Activated naive CD4-positive, alpha-beta T cell treated with anti-CD3 and anti-CD28 coated beads for 36 hours (primary cell): ENCODE results near the gene KIAA1755. TPM values are rescaled to one million over a fixed set of nuclear protein-coding genes. Genes with fewer than 3 reads are reported as not detected.

ENCODE experiments used
- CTCF ChIA-PET: fragments of 350-600 bp; sonication (Branson Sonifier 250); formaldehyde crosslinking; loops from one replicate; lab custom pipeline; 2021; ENCODE audit warnings: antibody characterized with exemption; lab: Charles Lee
- DNase-seq: peaks from one replicate; pipeline ENCODE4 v3.0.0-alpha.2; 2020
- H3K27ac Mint-ChIP-seq: one replicate; pipeline ENCODE4 v1.8.0; 2021; ENCODE audit warnings: mild to moderate bottlenecking, mixed read lengths
- H3K27me3 Mint-ChIP-seq: one replicate; pipeline ENCODE4 v1.8.0; 2021; ENCODE audit warnings: low read depth, mixed read lengths
- H3K36me3 Mint-ChIP-seq: one replicate; pipeline ENCODE4 v1.8.0; 2021; ENCODE audit warnings: low read depth, mixed read lengths
- H3K4me1 Mint-ChIP-seq: one replicate; pipeline ENCODE4 v1.8.0; 2021; ENCODE audit warnings: low read depth, mixed read lengths
- H3K4me3 Mint-ChIP-seq: one replicate; pipeline ENCODE4 v1.8.0; 2021; ENCODE audit warnings: mild to moderate bottlenecking, moderate library complexity, mixed read lengths
- H3K9me3 Mint-ChIP-seq: one replicate; pipeline ENCODE4 v1.8.0; 2021; ENCODE audit warnings: mixed read lengths
- intact Hi-C: fragments of 100-400 bp; cut with micrococcal nuclease; formaldehyde crosslinking; loops from one replicate; pipeline ENCODE4 v1.15.1; 2023
- total RNA-seq, 2 experiments: library from RNA; stranded (reverse); gene quantifications; one replicate each; pipeline ENCODE4 v1.2.3, GENCODE V29; 2021

The KIAA1755 gene
- total RNA-seq, 2 experiments from 2014 or later = not detected

- DNase-seq = no peak
- Mint-ChIP-seq H3K27ac (no peak overlapping the region), H3K4me1 (no peaks in the 10 kb centered on the region), H3K9me3 (no peaks in the 10 kb centered on the region), H3K27me3 (peaks cover 9% of the 10 kb centered on the region), H3K36me3 (no peaks in the 10 kb centered on the region), H3K4me3 (no peak overlapping the region)
- CTCF ChIA-PET = interaction anchor here (0.6 to 4.5 kb wide), 3 partner anchors 11 to 1041 kb away, joined by 5 to 24 read pairs (median 6); no protein-coding TSS in a partner anchor
- intact Hi-C loops = no loop called here
These were observed 50.7 kb downstream of the KIAA1755 start for GRCh38 chr20:38209736-38210405.

DNA sequence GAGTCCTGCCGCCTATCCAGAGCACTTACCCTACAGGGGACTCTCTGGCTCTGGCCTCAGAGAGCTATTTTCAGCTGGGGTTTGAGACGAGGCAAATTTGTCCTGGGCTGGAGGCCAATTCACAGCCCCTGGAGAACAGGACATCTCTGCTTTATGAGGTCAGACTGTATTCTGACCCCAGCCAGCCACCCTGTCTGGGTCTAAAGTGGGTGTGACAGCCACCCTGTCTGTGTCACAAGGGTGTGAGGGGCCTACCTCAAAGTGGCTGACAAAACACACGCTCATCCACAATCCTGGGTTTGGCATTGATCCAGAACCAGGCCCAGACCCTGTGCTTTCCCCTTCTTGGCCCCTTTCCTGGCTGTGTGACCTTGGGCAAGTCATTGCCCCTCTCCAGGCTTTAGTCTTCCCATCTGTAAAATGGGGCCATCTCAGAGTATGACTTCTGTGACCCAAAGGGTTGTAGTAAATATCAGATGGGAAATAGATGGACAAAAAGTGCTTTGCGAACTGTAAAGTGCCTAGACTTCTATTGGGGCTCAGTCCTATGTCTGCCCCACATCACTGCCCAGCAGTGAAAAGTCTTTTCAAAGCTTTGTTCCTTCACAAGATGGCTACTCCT is 51.4 kb downstream of the KIAA1755 start:
- Mint-ChIP-seq H3K4me1 (no peaks in the 10 kb centered on the region), H3K27me3 (peaks cover 9% of the 10 kb centered on the region), H3K27ac (no peak overlapping the region), H3K4me3 (no peak overlapping the region), H3K36me3 (no peaks in the 10 kb centered on the region), H3K9me3 (no peaks in the 10 kb centered on the region)
- DNase-seq = no peak
- CTCF ChIA-PET = interaction anchor here (1.3 to 4.5 kb wide), 2 partner anchors 12 to 644 kb away, joined by 6 to 24 read pairs; no protein-coding TSS in a partner anchor
- intact Hi-C loops = no loop called here

- H3K4me1 Mint-ChIP-seq = no peaks in the 10 kb centered on the region
- no peaks in the 10 kb centered on the region for H3K9me3 Mint-ChIP-seq
- peaks cover 9% of the 10 kb centered on the region for H3K27me3 Mint-ChIP-seq
- intact Hi-C loops = no loop called here
- H3K36me3 Mint-ChIP-seq = no peaks in the 10 kb centered on the region
- no peak overlapping the region for H3K27ac Mint-ChIP-seq
- no peak for DNase-seq
- no peak overlapping the region for H3K4me3 Mint-ChIP-seq
- CTCF ChIA-PET = no interaction called here
These were observed 52.0 kb downstream of the KIAA1755 start for GRCh38 chr20:38208523-38208922.

- Mint-ChIP-seq H3K27ac (no peak overlapping the region), H3K27me3 (peaks cover 9% of the 10 kb centered on the region), H3K9me3 (no peaks in the 10 kb centered on the region), H3K36me3 (no peaks in the 10 kb centered on the region), H3K4me3 (no peak overlapping the region), H3K4me1 (no peaks in the 10 kb centered on the region)
- CTCF ChIA-PET = interaction anchor here (1.2 kb wide), 1 partner anchor 13 kb away, joined by 4 read pairs; no protein-coding TSS in a partner anchor
- intact Hi-C loops = no loop called here
- DNase-seq = no peak
These were observed 52.4 kb downstream of the KIAA1755 start for GRCh38 chr20:38208088-38208487.

DNA sequence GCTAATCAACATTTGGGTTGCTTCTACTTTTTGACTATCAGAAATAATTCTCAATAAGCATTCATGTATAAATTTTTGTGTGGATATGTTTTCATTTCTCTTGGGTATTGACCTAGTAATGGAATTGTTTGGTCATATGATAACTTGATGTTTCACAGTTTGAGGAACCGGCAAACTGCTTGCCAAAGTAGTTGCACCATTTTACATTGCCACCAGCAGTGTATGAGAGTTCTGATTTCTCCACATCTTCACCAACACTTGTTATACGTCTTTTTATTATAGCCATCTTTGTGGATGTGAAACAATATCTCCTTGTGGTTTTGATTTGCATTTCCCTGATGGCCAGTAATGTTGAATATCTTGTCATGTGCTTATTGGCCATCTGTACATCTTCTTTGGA is 52.9 kb downstream of the KIAA1755 start:
- CTCF ChIA-PET = interaction anchor here (0.6 to 1.2 kb wide), 2 partner anchors 13 to 40 kb away, joined by 4 read pairs; no protein-coding TSS in a partner anchor
- Mint-ChIP-seq H3K36me3 (no peaks in the 10 kb centered on the region), H3K27ac (no peak overlapping the region), H3K4me1 (no peaks in the 10 kb centered on the region), H3K4me3 (no peak overlapping the region), H3K27me3 (peaks cover 9% of the 10 kb centered on the region), H3K9me3 (no peaks in the 10 kb centered on the region)
- intact Hi-C loops = no loop called here
- DNase-seq = no peak

GRCh38 chr20:38205001-38205400 is 55.5 kb downstream of the KIAA1755 start:
- CTCF ChIA-PET = interaction anchor here (0.8 kb wide), 1 partner anchor 147 kb away, joined by 3 read pairs; no protein-coding TSS in a partner anchor
- Mint-ChIP-seq H3K27ac (no peak overlapping the region), H3K4me3 (no peak overlapping the region), H3K36me3 (no peaks in the 10 kb centered on the region), H3K4me1 (no peaks in the 10 kb centered on the region), H3K9me3 (no peaks in the 10 kb centered on the region), H3K27me3 (peaks cover 9% of the 10 kb centered on the region)
- intact Hi-C loops = no loop called here
- no peak for DNase-seq

- Mint-ChIP-seq H3K36me3 (no peaks in the 10 kb centered on the region), H3K9me3 (no peaks in the 10 kb centered on the region), H3K27me3 (peaks cover 9% of the 10 kb centered on the region), H3K27ac (no peak overlapping the region), H3K4me1 (no peaks in the 10 kb centered on the region), H3K4me3 (no peak overlapping the region)
- intact Hi-C loops = no loop called here
- CTCF ChIA-PET = interaction anchor here (3.5 kb wide), 1 partner anchor 18 kb away, joined by 18 read pairs; no protein-coding TSS in a partner anchor
- DNase-seq = no peak
These were observed 56.6 kb downstream of the KIAA1755 start for GRCh38 chr20:38203981-38204357.

- no peaks in the 10 kb centered on the region for H3K4me1 Mint-ChIP-seq
- DNase-seq = no peak
- no peak overlapping the region for H3K27ac Mint-ChIP-seq
- no peaks in the 10 kb centered on the region for H3K36me3 Mint-ChIP-seq
- H3K4me3 Mint-ChIP-seq = no peak overlapping the region
- peaks cover 6% of the 10 kb centered on the region for H3K27me3 Mint-ChIP-seq
- intact Hi-C loops = no loop called here
- H3K9me3 Mint-ChIP-seq = no peaks in the 10 kb centered on the region
- CTCF ChIA-PET = interaction anchor here (3.5 kb wide), 1 partner anchor 19 kb away, joined by 18 read pairs; no protein-coding TSS in a partner anchor
These were observed 57.1 kb downstream of the KIAA1755 start for GRCh38 chr20:38203337-38203980.

DNA sequence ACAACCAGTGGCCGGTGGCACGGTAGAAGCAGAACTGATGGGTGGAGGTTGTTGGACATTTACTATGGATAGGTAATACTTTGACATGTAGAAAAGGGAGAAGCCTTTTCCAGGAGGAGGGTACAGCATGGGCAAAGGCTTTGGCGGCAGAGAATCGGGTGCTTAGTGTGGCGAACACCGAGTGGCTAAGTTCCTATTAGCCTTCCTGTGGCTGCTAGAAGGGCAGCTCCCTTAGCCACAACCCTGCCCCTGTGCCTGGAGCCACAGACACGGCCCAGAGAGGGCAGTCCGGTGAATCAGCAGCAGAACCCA is 57.6 kb downstream of the KIAA1755 start:
- CTCF ChIA-PET = interaction anchor here (3.5 kb wide), 1 partner anchor 19 kb away, joined by 18 read pairs; no protein-coding TSS in a partner anchor
- Mint-ChIP-seq H3K4me3 (no peak overlapping the region), H3K27ac (no peak overlapping the region), H3K4me1 (no peaks in the 10 kb centered on the region), H3K9me3 (no peaks in the 10 kb centered on the region), H3K36me3 (no peaks in the 10 kb centered on the region), H3K27me3 (peaks cover 5% of the 10 kb centered on the region)
- DNase-seq = no peak
- intact Hi-C loops = no loop called here

DNA sequence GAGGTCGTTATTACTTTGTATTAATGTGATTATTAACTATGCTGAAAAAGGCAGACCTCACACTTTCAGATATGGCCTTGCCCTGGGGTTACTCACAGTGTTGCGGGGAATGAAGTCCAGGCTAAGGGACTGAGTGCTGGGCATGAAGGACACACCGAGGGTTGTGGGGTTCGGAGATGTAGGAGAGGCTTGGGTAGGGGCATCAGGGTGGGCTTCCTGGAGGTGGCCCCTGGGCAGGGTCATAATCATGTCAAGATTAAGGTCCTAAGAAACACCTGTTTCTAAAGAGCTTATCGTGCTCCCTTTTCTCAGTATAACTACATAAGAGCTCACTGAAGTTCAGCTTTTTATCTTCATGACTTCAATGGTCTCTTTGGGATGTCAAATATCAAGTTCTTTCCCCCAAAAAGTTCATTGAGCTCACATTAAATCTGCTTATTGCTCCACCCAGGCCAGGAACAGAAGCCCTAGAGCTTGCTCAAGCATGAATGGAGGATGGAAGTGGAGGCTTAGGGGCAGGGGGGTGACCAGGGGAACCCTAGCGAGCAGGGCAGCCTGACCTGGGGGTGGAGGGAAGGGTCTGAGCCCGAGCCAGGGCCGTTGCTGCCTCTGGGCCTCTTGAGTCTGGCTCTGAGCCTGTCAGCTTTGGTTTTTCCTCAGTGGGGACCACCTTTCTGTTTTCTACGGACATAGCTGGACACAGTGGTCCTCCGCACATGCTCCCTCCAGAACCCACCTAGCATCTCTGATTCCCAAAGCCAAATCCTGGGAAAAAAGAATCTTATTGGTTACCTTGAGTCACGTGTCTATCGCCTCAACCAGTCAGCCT is 58.2 kb downstream of the KIAA1755 start:
- no peaks in the 10 kb centered on the region for H3K9me3 Mint-ChIP-seq
- intact Hi-C loops = no loop called here
- H3K27me3 Mint-ChIP-seq = peaks cover 2% of the 10 kb centered on the region
- H3K36me3 Mint-ChIP-seq = no peaks in the 10 kb centered on the region
- CTCF ChIA-PET = interaction anchor here (3.5 kb wide), 1 partner anchor 20 kb away, joined by 18 read pairs; no protein-coding TSS in a partner anchor
- no peaks in the 10 kb centered on the region for H3K4me1 Mint-ChIP-seq
- DNase-seq = no peak
- no peak overlapping the region for H3K4me3 Mint-ChIP-seq
- H3K27ac Mint-ChIP-seq = no peak overlapping the region

GRCh38 chr20:38201356-38201755 is 59.2 kb downstream of the KIAA1755 start:
- Mint-ChIP-seq H3K27ac (no peak overlapping the region), H3K4me3 (no peak overlapping the region), H3K27me3 (no peaks in the 10 kb centered on the region), H3K4me1 (no peaks in the 10 kb centered on the region), H3K9me3 (no peaks in the 10 kb centered on the region), H3K36me3 (no peaks in the 10 kb centered on the region)
- CTCF ChIA-PET = interaction anchor here (3.5 kb wide), 1 partner anchor 21 kb away, joined by 18 read pairs; no protein-coding TSS in a partner anchor
- intact Hi-C loops = no loop called here
- no peak for DNase-seq

DNA sequence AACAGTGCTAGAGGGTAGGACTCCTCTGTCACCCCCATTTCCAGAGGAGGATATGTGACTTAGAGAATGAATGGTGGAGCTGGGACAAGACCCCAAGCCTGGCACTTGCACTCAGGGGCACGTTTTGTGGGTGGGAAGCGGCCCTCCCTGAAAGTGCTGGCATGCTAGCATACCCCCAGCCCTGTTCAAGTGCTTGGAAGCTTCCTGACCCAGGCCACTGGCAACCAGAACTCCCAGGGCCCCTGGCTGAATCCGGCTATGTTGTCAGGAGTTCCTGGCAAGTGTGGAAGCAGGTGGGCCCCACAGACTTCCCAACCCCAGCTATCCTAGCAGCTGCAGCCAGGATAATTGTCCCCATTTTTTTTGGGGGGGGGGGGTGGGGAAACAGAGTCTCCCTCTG is 59.9 kb downstream of the KIAA1755 start:
- Mint-ChIP-seq H3K27ac (no peak overlapping the region), H3K9me3 (no peaks in the 10 kb centered on the region), H3K27me3 (no peaks in the 10 kb centered on the region), H3K36me3 (no peaks in the 10 kb centered on the region), H3K4me1 (no peaks in the 10 kb centered on the region), H3K4me3 (no peak overlapping the region)
- DNase-seq = no peak
- CTCF ChIA-PET = interaction anchor here (3.5 kb wide), 1 partner anchor 22 kb away, joined by 18 read pairs; no protein-coding TSS in a partner anchor
- intact Hi-C loops = no loop called here
